ENCODE data around the gene SYNE2.
"Not testable (repeated sequence)": the region's sequence is repeated elsewhere in the genome, so short reads cannot be mapped to it uniquely, and the experiment has no call there.

Gene SYNE2

GRCh38 chr14:63852817-63853731 is at the start of gene SYNE2:
Gene SYNE2, plus strand, starts transcription at chr14:63853004. Its CDS starts 56,145 bp downstream, at chr14:63909149.
- ATAC-seq (peak; percentile 91), DNase-seq (peak; percentile 87)

DNA sequence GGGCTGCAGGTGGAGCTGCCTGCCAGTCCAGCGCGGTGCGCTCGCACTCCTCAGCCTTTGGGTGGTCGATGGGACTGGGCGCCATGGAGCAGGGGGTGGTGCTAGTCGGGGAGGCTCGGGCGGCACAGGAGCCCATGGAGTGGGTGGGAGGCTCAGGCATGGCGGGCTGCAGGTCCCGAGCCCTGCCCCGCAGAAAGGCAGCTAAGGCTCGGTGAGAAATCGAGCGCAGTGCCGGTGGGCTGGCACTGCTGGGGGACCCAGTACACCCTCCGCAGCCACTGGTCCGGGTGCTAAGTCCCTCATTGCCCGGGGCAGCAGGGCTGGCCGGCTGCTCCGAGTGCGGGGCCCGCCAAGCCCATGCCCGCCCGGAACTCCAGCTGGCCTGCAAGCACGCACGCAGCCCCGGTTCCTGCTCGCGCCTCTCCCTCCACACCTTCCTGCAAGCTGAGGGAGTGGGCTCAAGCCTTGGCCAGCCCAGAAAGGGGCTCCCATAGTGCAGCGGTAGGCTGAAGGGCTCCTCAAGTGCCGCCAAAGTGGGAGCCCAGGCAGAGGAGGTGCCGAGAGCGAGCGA is 49.5 kb upstream of the SYNE2 start:
- DNase-seq, ATAC-seq: not testable (repeated sequence)

DNA sequence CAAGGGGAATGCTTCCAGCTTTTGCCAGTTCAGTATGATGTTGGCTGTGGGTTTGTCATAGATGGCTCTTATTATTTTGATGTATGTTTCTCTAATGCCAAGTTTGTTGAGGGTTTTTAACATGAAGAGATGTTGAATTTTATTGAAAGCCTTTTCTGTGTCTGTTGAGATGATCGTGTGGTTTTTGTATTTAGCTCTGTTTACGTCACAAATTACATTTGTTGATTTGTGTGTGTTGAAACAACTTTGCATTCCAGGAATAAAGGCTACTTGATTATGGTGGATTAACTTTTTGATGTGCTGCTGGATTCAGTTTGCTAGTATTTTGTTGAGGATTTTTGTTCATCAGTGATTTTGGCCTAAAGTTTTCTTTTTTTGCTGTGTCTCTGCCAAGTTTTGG is 46.7 kb upstream of the SYNE2 start:
- not testable (repeated sequence) for DNase-seq, ATAC-seq

DNA sequence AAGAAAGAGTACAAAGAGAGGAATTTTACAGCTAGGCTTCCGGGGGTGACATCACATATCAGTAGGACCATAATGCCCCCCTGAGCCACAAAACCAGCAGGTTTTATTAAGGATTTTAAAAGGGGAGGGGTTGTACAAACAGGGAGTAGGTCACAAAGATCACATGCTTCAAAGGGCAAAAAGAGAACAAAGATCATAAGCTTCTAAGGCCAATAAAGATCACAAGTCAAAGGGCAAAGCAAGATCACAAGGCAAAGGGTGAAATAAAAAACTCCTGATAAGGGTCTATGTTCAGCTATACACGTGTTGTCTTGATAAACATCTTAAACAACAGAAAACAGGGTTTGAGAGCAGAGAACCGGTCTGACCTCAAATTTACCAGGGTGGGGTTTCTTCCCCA is 41.1 kb upstream of the SYNE2 start:
- not testable (repeated sequence) for DNase-seq

GRCh38 chr14:63833728-63834127 is 19.1 kb upstream of the SYNE2 start:
- ATAC-seq (no peak), DNase-seq (no peak)

More for the DNA sequence above, 41.1 kb upstream of the SYNE2 start:
- not testable (repeated sequence) for ATAC-seq

- DNase-seq: peak; percentile 63
- no peak for ATAC-seq
Observed at GRCh38 chr14:63840981-63841380, 11.8 kb upstream of the SYNE2 start.

- DNase-seq (no peak), ATAC-seq (no peak)
Observed at GRCh38 chr14:63843796-63844195, 9.0 kb upstream of the SYNE2 start.

- ATAC-seq (no peak), DNase-seq (no peak)
Observed at GRCh38 chr14:63848890-63849289, 3.9 kb upstream of the SYNE2 start.

DNA sequence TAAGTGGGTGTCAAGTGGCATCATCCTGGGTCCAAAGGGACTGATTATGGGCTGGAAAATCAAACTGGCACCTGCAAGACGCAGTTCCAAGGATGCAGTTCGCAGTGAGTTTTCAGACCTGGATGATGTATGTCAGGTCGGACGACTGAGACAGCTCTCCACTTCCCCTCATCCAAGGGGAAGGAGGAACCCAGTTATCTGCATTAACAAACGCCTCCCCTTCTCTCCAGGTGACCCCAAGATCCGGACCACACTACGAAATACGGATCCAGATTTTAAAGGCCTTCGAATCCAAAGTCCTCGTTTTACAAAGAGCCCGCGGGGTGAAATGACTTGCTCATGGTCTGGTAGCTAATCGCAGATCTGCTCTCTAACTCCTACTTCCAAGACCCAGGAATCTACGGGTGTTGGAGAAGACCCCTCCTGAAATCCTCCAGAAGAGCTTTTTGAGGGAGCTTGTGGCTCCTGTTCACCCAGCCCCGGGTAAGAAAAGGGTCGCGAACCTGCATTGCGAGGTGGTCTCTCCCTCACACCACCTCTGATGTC is 460 bp upstream of the SYNE2 start:
- ATAC-seq (no peak), DNase-seq (no peak)

DNA sequence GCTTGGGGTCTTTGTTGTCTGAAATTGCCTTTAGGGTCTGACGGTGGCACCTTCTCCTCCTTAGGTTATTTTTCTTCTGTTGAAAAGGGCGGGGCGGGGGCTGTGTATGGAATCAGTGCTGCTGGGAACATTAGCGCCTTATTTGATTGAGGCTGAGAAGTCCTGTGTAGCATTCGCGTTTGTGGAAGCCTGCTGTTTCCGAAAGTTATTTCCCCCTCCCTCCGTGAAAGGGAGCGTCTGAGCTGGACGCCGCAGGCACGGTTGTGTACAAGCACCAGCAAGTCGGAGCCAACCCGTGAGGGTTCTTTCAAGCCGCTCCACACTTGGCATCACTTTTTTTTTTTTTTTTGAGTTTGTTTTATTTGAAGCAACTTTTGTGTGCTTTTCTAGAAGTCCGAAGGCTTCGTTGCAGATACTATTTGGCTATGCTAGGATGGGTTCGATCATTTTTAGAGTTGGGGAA is 1.1 kb downstream of the SYNE2 start:
- ATAC-seq (no peak), DNase-seq (peak; percentile 37)

GRCh38 chr14:63854330-63854729 is 1.5 kb downstream of the SYNE2 start:
- DNase-seq (no peak), ATAC-seq (no peak)

DNA sequence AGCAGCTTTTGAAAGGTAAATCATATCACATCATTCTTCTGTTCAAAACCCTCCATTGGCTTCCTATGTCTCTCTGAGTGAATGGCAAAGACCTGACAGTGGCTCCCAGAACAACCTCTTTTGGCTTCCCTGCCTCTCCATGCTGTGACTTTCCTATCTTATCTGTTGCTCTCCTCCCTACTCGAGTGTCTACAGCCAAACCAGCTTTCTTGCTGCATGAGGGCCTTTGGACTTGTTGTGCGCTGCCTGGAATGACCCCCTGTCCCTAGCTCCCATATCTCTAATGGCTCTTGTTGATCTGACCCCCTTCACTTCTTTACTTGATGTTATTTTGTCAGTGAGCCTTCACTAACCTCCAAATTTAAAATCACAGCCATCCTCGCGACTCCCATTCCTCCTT is 2.5 kb downstream of the SYNE2 start:
- DNase-seq: no peak
- ATAC-seq: no peak

GRCh38 chr14:63857466-63858030 is 4.7 kb downstream of the SYNE2 start:
- no peak for DNase-seq
- ATAC-seq: peak; percentile 17

DNA sequence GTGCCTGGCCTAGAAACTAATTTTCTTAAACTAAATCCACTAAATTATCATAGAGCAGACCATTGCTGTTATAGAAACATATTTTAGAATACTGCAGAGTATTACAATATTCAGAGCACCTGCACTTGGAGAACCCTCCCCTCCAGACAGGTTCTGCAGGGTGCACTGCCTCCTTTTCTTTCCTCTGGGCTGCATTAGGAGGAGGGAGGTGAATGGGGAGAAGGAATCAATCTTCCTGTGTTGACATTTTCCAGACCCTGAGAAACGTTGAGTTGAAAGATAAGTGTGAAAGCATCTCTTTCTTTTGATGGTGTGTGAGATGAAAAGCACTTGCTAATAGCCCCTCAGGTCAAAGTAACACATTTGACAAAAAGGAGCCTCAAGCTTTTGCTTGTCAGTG is 7.3 kb downstream of the SYNE2 start:
- ATAC-seq: no peak

GRCh38 chr14:63862163-63862562 is 9.4 kb downstream of the SYNE2 start:
- no peak for DNase-seq
- ATAC-seq: no peak

More for the DNA sequence above, 7.3 kb downstream of the SYNE2 start:
- DNase-seq: no peak

DNA sequence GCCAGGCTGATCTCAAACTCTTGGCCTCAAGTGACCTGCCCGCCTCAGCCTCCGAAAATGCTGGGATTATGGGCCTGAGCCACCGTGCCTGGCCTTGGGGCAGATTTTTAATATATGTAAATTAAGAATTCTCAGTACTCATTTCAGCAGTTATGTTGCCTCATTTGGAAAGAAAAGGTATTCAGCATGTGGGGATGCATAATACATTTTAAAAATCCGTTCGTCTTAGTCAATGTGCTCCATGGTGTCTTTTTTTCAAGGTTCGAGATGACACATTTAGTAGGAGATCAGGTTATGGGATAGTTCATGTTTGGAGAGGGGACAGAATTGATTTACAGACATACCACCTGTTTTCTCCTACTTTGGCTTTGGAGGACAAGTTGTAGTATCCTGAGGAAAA is 10.2 kb downstream of the SYNE2 start:
- DNase-seq (no peak), ATAC-seq (no peak)

DNA sequence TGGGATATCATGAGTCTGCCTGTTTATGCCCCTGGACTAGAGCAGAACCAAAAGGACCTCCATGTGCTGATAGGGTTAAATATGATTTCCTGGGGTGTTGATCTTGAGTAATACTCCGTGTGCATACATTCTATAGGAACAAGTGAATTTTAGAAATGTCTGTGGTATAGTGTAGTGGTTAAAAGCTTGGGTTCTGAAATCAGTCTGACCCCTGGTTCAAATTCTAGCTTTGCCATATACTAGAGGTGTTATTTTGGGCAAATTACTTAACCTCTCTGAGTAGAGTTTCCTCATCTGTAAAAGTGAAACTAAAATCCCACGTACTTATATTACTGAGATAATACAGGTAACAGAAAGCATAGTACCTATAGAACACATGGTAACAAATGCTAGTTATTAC is 12.0 kb downstream of the SYNE2 start:
- ATAC-seq: peak; percentile 83
- not testable (repeated sequence) for DNase-seq

- DNase-seq (no peak), ATAC-seq (no peak)
Observed at GRCh38 chr14:63867933-63868921, 15.4 kb downstream of the SYNE2 start.

DNA sequence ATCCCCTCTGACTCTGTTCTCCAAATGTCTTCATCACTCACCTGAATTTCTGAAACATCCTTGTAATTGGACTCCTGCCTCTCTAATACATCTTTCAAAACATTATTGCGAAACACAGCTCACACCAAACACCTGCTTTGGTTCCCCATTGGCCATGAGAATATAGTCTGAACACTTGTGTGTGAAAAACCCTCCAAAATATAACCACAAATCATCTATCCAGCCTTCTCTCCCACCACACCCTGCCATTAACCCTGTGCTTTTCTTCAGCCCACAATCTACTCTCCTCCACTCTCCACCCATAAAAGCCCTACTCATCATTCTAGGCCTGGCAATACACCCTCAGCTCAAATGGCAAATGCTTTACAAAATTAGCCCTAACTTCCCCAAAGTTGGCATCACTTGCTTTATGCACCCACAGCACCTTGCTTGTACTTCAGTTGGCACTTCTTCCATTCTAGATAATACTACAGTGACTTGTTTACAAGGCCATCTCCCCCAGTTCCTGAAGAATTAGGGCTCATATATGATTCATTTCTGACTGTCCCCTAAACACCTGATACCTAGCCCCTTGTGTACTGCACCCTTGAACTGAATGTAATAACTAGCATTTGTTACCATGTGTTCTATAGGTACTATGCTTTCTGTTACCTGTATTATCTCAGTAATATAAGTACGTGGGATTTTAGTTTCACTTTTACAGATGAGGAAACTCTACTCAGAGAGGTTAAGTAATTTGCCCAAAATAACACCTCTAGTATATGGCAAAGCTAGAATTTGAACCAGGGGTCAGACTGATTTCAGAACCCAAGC is 17.3 kb downstream of the SYNE2 start:
- not testable (repeated sequence) for DNase-seq
- ATAC-seq: peak; percentile 90

GRCh38 chr14:63870753-63871037 is 17.9 kb downstream of the SYNE2 start:
- ATAC-seq, DNase-seq: not testable (repeated sequence)

- no peak for ATAC-seq
Observed at GRCh38 chr14:63874223-63874622, 21.4 kb downstream of the SYNE2 start.

More at GRCh38 chr14:63874223-63874622, 21.4 kb downstream of the SYNE2 start:
- no peak for DNase-seq
